PC-9 (cell line): ENCODE measurements around the gene OLIG2. TPM values are rescaled to one million over a fixed set of nuclear protein-coding genes. Genes with fewer than 3 reads are reported as not detected.

Source experiments
- BruUV-seq: library from RNA; stranded (reverse); fragments of 400-500 nt; replicated peaks from 2 replicates; lab custom pipeline; 2021; lab: Mats Ljungman, UMichigan
- CTCF ChIA-PET: fragments of 300-600 bp; sonication (Branson Sonifier 250); formaldehyde crosslinking; loops from one replicate; lab custom pipeline; 2022; ENCODE audit warnings: antibody characterized with exemption; lab: Charles Lee
- POLR2A ChIA-PET: fragments of 300-600 bp; sonication (Branson Sonifier 250); formaldehyde crosslinking; loops from one replicate; lab custom pipeline; 2022; ENCODE audit warnings: antibody characterized with exemption; ENCODE audit not compliant: unreplicated experiment; lab: Charles Lee
- DNase-seq, 2 experiments: peaks; one replicate each; pipeline versions ENCODE4 v3.0.0 to v3.0.0-alpha.2; 2015 to 2022; ENCODE audit warnings: mixed read lengths in 1 of 2
- H2AFZ ChIP-seq: fragments of 200-600 bp; sonication (generic); 2 replicates; pipeline ENCODE4 v1.8.1; 2017; ENCODE audit warnings: antibody characterized with exemption
- H3F3A ChIP-seq: fragments of 200-600 bp; sonication (generic); 2 replicates; pipeline ENCODE4 v1.8.1; 2017; ENCODE audit warnings: antibody characterized with exemption, mild to moderate bottlenecking, low read depth; ENCODE audit not compliant: insufficient read depth
- H3K27ac ChIP-seq: fragments of 200-600 bp; sonication (generic); 2 replicates; pipeline ENCODE4 v1.6.1; 2016; ENCODE audit warnings: mixed run types
- H3K27me3 ChIP-seq: fragments of 200-600 bp; sonication (generic); 2 replicates; pipeline ENCODE4 v1.6.1; 2016; ENCODE audit warnings: low read depth, mixed run types; ENCODE audit not compliant: insufficient read depth
- H3K36me3 ChIP-seq: fragments of 200-600 bp; sonication (generic); 2 replicates; pipeline ENCODE4 v1.6.1; 2016; ENCODE audit warnings: low read depth, mixed run types
- H3K4me1 ChIP-seq: fragments of 200-600 bp; sonication (generic); replicated peaks from 2 replicates; pipeline ENCODE4 v1.6.1; 2016; ENCODE audit warnings: mixed run types; ENCODE audit not compliant: insufficient read depth
- H3K4me2 ChIP-seq: fragments of 200-600 bp; sonication (generic); 2 replicates; pipeline ENCODE4 v1.6.1; 2017; ENCODE audit warnings: mixed run types
- H3K4me3 ChIP-seq: fragments of 200-600 bp; sonication (generic); 2 replicates; pipeline ENCODE4 v1.6.1; 2016; ENCODE audit warnings: mixed run types
- H3K79me2 ChIP-seq: fragments of 200-600 bp; sonication (generic); 2 replicates; pipeline ENCODE4 v1.6.1; 2017; ENCODE audit warnings: low read depth, mixed run types
- H3K9me2 ChIP-seq: fragments of 200-600 bp; sonication (generic); 2 replicates; pipeline ENCODE4 v1.8.1; 2017; ENCODE audit warnings: mild to moderate bottlenecking; ENCODE audit not compliant: insufficient read depth
- H3K9me3 ChIP-seq: fragments of 200-600 bp; sonication (generic); 2 replicates; pipeline ENCODE4 v1.8.1; 2016; ENCODE audit warnings: low read depth; ENCODE audit not compliant: insufficient read depth
- H4K20me1 ChIP-seq: fragments of 200-600 bp; sonication (generic); 2 replicates; pipeline ENCODE4 v1.8.1; 2017; ENCODE audit not compliant: insufficient read depth
- EZH2 ChIP-seq: fragments of 200-600 bp; sonication (generic); IDR thresholded peaks from 2 replicates; pipeline ENCODE4 v1.8.0; 2017; ENCODE audit warnings: antibody characterized with exemption, low read depth
- intact Hi-C: fragments of 100-400 bp; cut with micrococcal nuclease; formaldehyde crosslinking; loops from one replicate; pipeline ENCODE4 v1.10.0; 2022; ENCODE audit not compliant: unreplicated experiment
- total RNA-seq: library from RNA; stranded (reverse); gene quantifications from 2 replicates; pipeline ENCODE4 v1.2.3, GENCODE V29; 2021
- TF ChIP-seq, protein P1 (sequence below): fragments of 200-600 bp; sonication (generic); conservative IDR thresholded peaks from 2 replicates; pipeline ENCODE4 v1.6.1; 2017; ENCODE audit warnings: mixed run types, antibody characterized with exemption, mild to moderate bottlenecking, moderate library complexity

OLIG2 gene
- total RNA-seq, 1 experiment from 2014 or later, result not detected

DNA sequence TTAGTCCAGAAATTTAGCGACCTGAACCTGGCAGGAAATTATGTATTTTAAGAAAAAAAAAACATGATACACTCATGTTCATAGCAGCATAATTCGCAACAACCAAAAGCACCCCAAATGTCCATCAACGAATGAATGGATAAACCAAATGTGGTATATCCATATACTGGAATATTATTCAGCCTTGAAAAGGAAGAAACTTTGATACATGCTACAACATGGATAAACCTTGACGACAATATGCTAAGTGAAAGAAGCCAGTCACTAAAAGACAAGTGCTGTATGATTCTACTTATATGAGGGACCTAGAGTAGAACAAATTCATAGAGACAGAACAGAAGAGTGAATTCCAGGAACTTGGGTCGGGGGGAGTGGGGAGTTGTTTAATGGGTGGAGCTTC, 43.5 kb downstream of the OLIG2 start:
- no TSS peak for BruUV-seq
- H3K9me2 ChIP-seq, result no peaks in the 10 kb centered on the region
- intact Hi-C loops, result no loop called here
- POLR2A ChIA-PET, result no interaction called here
- H3K4me1 ChIP-seq, result no peaks in the 10 kb centered on the region
- H3K9me3 ChIP-seq, result no peaks in the 10 kb centered on the region
- H3K4me3 ChIP-seq, result no peak overlapping the region
- H3K79me2 ChIP-seq, result no peaks in the 10 kb centered on the region
- H3K36me3 ChIP-seq, result no peaks in the 10 kb centered on the region
- CTCF ChIA-PET, result no interaction called here
- H4K20me1 ChIP-seq, result no peaks in the 10 kb centered on the region
- no peak overlapping the region for H2AFZ ChIP-seq
- no peak overlapping the region for H3K4me2 ChIP-seq
- no peak for DNase-seq
- TF ChIP-seq, protein P1, sequence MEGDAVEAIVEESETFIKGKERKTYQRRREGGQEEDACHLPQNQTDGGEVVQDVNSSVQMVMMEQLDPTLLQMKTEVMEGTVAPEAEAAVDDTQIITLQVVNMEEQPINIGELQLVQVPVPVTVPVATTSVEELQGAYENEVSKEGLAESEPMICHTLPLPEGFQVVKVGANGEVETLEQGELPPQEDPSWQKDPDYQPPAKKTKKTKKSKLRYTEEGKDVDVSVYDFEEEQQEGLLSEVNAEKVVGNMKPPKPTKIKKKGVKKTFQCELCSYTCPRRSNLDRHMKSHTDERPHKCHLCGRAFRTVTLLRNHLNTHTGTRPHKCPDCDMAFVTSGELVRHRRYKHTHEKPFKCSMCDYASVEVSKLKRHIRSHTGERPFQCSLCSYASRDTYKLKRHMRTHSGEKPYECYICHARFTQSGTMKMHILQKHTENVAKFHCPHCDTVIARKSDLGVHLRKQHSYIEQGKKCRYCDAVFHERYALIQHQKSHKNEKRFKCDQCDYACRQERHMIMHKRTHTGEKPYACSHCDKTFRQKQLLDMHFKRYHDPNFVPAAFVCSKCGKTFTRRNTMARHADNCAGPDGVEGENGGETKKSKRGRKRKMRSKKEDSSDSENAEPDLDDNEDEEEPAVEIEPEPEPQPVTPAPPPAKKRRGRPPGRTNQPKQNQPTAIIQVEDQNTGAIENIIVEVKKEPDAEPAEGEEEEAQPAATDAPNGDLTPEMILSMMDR, result no peak
- no peak for TF ChIP-seq EZH2
- no peak overlapping the region for H3K27ac ChIP-seq
- peaks cover 52% of the 10 kb centered on the region for H3K27me3 ChIP-seq
- no peaks in the 10 kb centered on the region for H3F3A ChIP-seq

DNA sequence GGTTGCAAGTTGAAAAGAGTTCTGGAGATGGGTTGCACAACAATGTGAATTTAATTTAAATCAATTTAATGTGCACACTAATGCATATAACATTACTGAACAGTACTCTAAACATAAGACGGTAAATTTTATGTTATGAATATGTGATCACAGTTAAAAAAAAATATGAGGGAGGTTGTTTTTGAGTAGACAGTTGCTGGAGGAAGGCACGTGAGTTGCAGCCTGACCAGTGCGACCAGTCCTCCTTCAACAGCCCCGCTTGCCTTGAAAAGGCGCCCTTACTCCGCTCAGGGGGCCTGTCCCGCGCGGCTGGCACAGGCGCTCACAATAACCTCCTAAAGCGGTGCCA, 43.9 kb downstream of the OLIG2 start:
- TF ChIP-seq, protein P1, result no peak
- no peak for TF ChIP-seq EZH2
- Histone ChIP-seq H3K36me3 (no peaks in the 10 kb centered on the region), H3K4me3 (no peak overlapping the region), H3K27me3 (peaks cover 48% of the 10 kb centered on the region), H3K9me2 (no peaks in the 10 kb centered on the region), H3K4me1 (no peaks in the 10 kb centered on the region), H4K20me1 (no peaks in the 10 kb centered on the region), H3K4me2 (no peak overlapping the region), H3K9me3 (no peaks in the 10 kb centered on the region), H3K79me2 (no peaks in the 10 kb centered on the region), H3K27ac (no peak overlapping the region), H2AFZ (no peak overlapping the region), H3F3A (no peaks in the 10 kb centered on the region)
- intact Hi-C loops, result no loop called here
- DNase-seq, result no peak
- ChIA-PET CTCF (no interaction called here), POLR2A (no interaction called here)
- no TSS peak for BruUV-seq

DNA sequence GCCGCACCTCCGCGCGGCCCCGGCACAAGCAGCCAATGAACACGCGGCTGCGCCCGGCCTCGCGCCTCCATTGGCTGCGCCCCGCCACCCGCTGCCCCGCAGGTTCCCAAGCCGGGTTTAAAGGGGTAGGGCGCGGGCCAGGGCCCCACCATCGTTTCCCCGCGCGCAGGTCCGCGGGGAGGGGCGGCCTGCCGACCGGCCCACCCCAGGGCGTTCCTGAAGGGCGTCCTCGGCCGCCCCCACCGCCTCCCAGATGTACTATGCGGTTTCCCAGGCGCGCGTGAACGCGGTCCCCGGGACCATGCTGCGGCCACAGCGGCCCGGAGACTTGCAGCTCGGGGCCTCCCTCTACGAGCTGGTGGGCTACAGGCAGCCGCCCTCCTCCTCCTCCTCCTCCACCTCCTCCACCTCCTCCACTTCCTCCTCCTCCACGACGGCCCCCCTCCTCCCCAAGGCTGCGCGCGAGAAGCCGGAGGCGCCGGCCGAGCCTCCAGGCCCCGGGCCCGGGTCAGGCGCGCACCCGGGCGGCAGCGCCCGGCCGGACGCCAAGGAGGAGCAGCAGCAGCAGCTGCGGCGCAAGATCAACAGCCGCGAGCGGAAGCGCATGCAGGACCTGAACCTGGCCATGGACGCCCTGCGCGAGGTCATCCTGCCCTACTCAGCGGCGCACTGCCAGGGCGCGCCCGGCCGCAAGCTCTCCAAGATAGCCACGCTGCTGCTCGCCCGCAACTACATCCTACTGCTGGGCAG, 44.4 kb downstream of the OLIG2 start, which contains the start of gene OLIG1:
TSS of gene OLIG1 (plus strand) at position 148 of the 750 bp plus-strand sequence. CDS start at position 254, 106 bp downstream.
- H3K4me1 ChIP-seq, result no peaks in the 10 kb centered on the region
- no peaks in the 10 kb centered on the region for H4K20me1 ChIP-seq
- no peak for DNase-seq
- POLR2A ChIA-PET, result no interaction called here
- H3K4me3 ChIP-seq, result no peak within 1 kb of the TSS
- CTCF ChIA-PET, result no interaction called here
- intact Hi-C loops, result no loop called here
- no peaks in the 10 kb centered on the region for H3K79me2 ChIP-seq
- no peaks in the 10 kb centered on the region for H3K9me2 ChIP-seq
- no peak within 1 kb of the TSS for H3K27ac ChIP-seq
- no peaks in the 10 kb centered on the region for H3K9me3 ChIP-seq
- no peak within 1 kb of the TSS for H3K4me2 ChIP-seq
- no peak for TF ChIP-seq EZH2
- TF ChIP-seq, protein P1, result no peak
- H2AFZ ChIP-seq, result no peak within 1 kb of the TSS
- peaks cover 44% of the 10 kb centered on the region for H3K27me3 ChIP-seq
- no peaks in the 10 kb centered on the region for H3K36me3 ChIP-seq
- BruUV-seq, result no TSS peak
- no peaks in the 10 kb centered on the region for H3F3A ChIP-seq
